ENCODE measurements around the gene FAM222B. TPM values are rescaled to one million over a fixed set of nuclear protein-coding genes. Genes with fewer than 3 reads are reported as not detected.

The FAM222B gene
- polyA plus RNA-seq, 1 donor from 2014 or later, result 6.4 TPM

DNA sequence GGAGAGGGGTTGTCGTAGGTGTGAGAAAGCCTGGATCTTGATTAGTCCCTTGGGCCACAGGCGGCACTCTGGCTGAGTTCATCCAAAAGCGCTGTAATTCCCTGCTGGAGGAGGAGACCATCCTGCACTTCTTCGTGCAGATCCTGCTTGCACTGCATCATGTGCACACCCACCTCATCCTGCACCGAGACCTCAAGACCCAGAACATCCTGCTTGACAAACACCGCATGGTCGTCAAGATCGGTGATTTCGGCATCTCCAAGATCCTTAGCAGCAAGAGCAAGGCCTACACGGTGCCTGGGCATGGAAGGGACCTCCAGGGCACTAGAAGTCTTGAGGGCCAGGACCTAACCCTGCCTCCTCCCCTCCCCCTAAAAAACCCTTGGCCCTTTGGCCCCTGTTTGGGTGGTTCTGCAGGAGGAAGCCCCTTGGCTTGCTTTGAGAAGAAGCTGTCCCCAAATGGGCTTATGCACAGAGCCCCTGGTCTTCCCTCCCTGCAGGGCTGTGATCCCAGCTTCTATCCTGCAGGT, 107.8 kb downstream of the FAM222B start:
- TF ChIP-seq RAD21 (conservative IDR thresholded peaks at IDR 0.05) (no peak), SMC3 (conservative IDR thresholded peaks at IDR 0.05; ENCODE audit: poor library complexity) (no peak), EP300 (conservative IDR thresholded peaks at IDR 0.05; ENCODE audit: poor library complexity, severe bottlenecking) (no peak)
- no peak overlapping the region for H3K4me3 ChIP-seq (ENCODE audit: low read length)
- no peaks in the 10 kb centered on the region for H3K79me2 ChIP-seq (replicated peaks; ENCODE audit: insufficient read depth, low read length)
- no peaks in the 10 kb centered on the region for H3K9me2 ChIP-seq (ENCODE audit: insufficient read depth, low read length)
- no peak overlapping the region for H3K27ac ChIP-seq (ENCODE audit: low read length)
- H3K9me3 ChIP-seq (ENCODE audit: low read length), result no peaks in the 10 kb centered on the region
- H3K9ac ChIP-seq (ENCODE audit: low read length), result no peak overlapping the region
- no peaks in the 10 kb centered on the region for H3F3A ChIP-seq (ENCODE audit: insufficient read depth, low read length, poor library complexity, severe bottlenecking)
- no peaks in the 10 kb centered on the region for H3K27me3 ChIP-seq (ENCODE audit: insufficient read depth, low read depth, low read length)
- no peak overlapping the region for H2AFZ ChIP-seq (ENCODE audit: low read depth, low read length)
- H3K4me2 ChIP-seq (ENCODE audit: low read length), result no peak overlapping the region
- no peaks in the 10 kb centered on the region for H4K20me1 ChIP-seq (ENCODE audit: insufficient read depth)
- no peaks in the 10 kb centered on the region for H3K36me3 ChIP-seq (ENCODE audit: insufficient read depth, low read length)

DNA sequence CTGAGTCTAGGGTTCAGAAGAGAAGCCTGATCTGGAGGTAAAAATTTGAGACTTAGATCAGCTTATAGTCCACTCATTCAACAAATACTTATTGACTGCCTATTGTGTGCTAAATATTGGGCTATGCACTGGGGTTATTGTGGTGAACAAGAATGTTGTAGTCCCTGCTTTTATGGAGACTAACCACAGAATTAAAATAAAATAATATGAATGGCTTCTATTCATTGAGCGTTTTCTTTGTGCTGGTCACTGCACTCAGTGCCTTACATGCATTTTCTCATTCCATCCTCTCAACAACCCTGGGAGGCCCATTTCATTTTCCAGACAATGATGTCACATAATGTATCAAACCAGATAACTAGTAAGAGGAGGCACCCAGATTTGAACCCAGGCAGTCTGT, 109.2 kb downstream of the FAM222B start:
- Histone ChIP-seq H2AFZ (ENCODE audit: low read depth, low read length) (no peak overlapping the region), H3K9me3 (ENCODE audit: low read length) (no peaks in the 10 kb centered on the region), H3F3A (ENCODE audit: insufficient read depth, low read length, poor library complexity, severe bottlenecking) (no peaks in the 10 kb centered on the region), H3K9ac (ENCODE audit: low read length) (no peak overlapping the region), H3K79me2 (replicated peaks; ENCODE audit: insufficient read depth, low read length) (no peaks in the 10 kb centered on the region), H3K27me3 (ENCODE audit: insufficient read depth, low read depth, low read length) (no peaks in the 10 kb centered on the region), H3K9me2 (ENCODE audit: insufficient read depth, low read length) (no peaks in the 10 kb centered on the region), H3K4me2 (ENCODE audit: low read length) (no peak overlapping the region), H4K20me1 (ENCODE audit: insufficient read depth) (no peaks in the 10 kb centered on the region), H3K36me3 (ENCODE audit: insufficient read depth, low read length) (no peaks in the 10 kb centered on the region), H3K4me3 (ENCODE audit: low read length) (no peak overlapping the region), H3K27ac (ENCODE audit: low read length) (no peak overlapping the region)
- TF ChIP-seq EP300 (conservative IDR thresholded peaks at IDR 0.05; ENCODE audit: poor library complexity, severe bottlenecking) (no peak), MXI1 (conservative IDR thresholded peaks at IDR 0.05; ENCODE audit: poor library complexity, severe bottlenecking) (no peak), EZH2 (IDR thresholded peaks at IDR 0.05; ENCODE audit: borderline replicate concordance, insufficient read depth, low read length, poor library complexity, severe bottlenecking) (no peak), SMC3 (conservative IDR thresholded peaks at IDR 0.05; ENCODE audit: poor library complexity) (no peak), TAF1 (IDR thresholded peaks at IDR 0.05; ENCODE audit: low read depth) (no peak), RAD21 (conservative IDR thresholded peaks at IDR 0.05) (no peak), POLR2AphosphoS5 (IDR thresholded peaks at IDR 0.05) (no peak)
- TF ChIP-seq, protein P1, sequence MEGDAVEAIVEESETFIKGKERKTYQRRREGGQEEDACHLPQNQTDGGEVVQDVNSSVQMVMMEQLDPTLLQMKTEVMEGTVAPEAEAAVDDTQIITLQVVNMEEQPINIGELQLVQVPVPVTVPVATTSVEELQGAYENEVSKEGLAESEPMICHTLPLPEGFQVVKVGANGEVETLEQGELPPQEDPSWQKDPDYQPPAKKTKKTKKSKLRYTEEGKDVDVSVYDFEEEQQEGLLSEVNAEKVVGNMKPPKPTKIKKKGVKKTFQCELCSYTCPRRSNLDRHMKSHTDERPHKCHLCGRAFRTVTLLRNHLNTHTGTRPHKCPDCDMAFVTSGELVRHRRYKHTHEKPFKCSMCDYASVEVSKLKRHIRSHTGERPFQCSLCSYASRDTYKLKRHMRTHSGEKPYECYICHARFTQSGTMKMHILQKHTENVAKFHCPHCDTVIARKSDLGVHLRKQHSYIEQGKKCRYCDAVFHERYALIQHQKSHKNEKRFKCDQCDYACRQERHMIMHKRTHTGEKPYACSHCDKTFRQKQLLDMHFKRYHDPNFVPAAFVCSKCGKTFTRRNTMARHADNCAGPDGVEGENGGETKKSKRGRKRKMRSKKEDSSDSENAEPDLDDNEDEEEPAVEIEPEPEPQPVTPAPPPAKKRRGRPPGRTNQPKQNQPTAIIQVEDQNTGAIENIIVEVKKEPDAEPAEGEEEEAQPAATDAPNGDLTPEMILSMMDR (IDR thresholded peaks at IDR 0.05; ENCODE audit: poor library complexity, severe bottlenecking), result no peak
- TF ChIP-seq, protein P2, sequence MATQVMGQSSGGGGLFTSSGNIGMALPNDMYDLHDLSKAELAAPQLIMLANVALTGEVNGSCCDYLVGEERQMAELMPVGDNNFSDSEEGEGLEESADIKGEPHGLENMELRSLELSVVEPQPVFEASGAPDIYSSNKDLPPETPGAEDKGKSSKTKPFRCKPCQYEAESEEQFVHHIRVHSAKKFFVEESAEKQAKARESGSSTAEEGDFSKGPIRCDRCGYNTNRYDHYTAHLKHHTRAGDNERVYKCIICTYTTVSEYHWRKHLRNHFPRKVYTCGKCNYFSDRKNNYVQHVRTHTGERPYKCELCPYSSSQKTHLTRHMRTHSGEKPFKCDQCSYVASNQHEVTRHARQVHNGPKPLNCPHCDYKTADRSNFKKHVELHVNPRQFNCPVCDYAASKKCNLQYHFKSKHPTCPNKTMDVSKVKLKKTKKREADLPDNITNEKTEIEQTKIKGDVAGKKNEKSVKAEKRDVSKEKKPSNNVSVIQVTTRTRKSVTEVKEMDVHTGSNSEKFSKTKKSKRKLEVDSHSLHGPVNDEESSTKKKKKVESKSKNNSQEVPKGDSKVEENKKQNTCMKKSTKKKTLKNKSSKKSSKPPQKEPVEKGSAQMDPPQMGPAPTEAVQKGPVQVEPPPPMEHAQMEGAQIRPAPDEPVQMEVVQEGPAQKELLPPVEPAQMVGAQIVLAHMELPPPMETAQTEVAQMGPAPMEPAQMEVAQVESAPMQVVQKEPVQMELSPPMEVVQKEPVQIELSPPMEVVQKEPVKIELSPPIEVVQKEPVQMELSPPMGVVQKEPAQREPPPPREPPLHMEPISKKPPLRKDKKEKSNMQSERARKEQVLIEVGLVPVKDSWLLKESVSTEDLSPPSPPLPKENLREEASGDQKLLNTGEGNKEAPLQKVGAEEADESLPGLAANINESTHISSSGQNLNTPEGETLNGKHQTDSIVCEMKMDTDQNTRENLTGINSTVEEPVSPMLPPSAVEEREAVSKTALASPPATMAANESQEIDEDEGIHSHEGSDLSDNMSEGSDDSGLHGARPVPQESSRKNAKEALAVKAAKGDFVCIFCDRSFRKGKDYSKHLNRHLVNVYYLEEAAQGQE (IDR thresholded peaks at IDR 0.05; ENCODE audit: borderline replicate concordance), result no peak
